Gastrocnemius medialis (tissue), 4 donors: ENCODE data around the gene ZNF664. TPM values are rescaled to one million over a fixed set of nuclear protein-coding genes. Genes with fewer than 3 reads are reported as not detected.

Source experiments
- ATAC-seq, 2 donors: fragments of 150-250 bp; one replicate each; pipeline ENCODE4 v1.9.1; 2016
- DNase-seq, 2 donors: peaks; one replicate each; pipeline ENCODE4 v3.0.0-alpha.2; 2019
- H3K27ac ChIP-seq, 4 donors: fragments of 200-600 bp; sonication (generic); 1 replicate in 1 of 4; 2 replicates in 3 of 4; pipeline ENCODE4 v1.5.1; 2016 to 2018; ENCODE audit warnings: mild to moderate bottlenecking in 2 of 4, moderate library complexity in 1 of 4
- H3K27me3 ChIP-seq, 3 donors: fragments of 200-600 bp; sonication (generic) in 2 of 3; 1 replicate in 1 of 3; 2 replicates in 2 of 3; pipeline versions ENCODE4 v1.5.1 to v1.6.0; 2016 to 2019; ENCODE audit warnings: mild to moderate bottlenecking in 1 of 3, moderate library complexity in 1 of 3
- H3K36me3 ChIP-seq, 2 donors: fragments of 200-600 bp; sonication (generic) in 1 of 2; one replicate each; pipeline ENCODE4 v1.5.1; 2017 to 2018
- H3K4me1 ChIP-seq, 2 donors: fragments of 200-600 bp; sonication (generic) in 1 of 2; one replicate each; pipeline ENCODE4 v1.5.1; 2016 to 2017; ENCODE audit warnings: mild to moderate bottlenecking in 2 of 2
- H3K4me3 ChIP-seq, 4 donors: fragments of 200-600 bp; sonication (generic) in 3 of 4; 1 replicate in 1 of 4; 2 replicates in 3 of 4; pipeline ENCODE4 v1.5.1; 2016 to 2019; ENCODE audit warnings: mild to moderate bottlenecking in 2 of 4
- H3K9me3 ChIP-seq, 3 donors: fragments of 200-600 bp; sonication (generic) in 2 of 3; 1 replicate in 1 of 3; 2 replicates in 2 of 3; pipeline ENCODE4 v1.5.1; 2016 to 2019
- CTCF ChIP-seq, 5 experiments: fragments of 450-650 bp in 3 of 5; fragments of 200-600 bp in 2 of 5; sonication (generic) in 2 of 5; IDR thresholded peaks in 4 of 5; conservative IDR thresholded peaks in 1 of 5; 1 replicate in 4 of 5; 2 replicates in 1 of 5; pipeline ENCODE4 v1.5.1; 2016 to 2019; ENCODE audit warnings: antibody characterized with exemption in 5 of 5, mild to moderate bottlenecking in 3 of 5, moderate library complexity in 3 of 5
- POLR2A ChIP-seq, 2 donors: fragments of 450-650 bp; IDR thresholded peaks; one replicate each; pipeline ENCODE4 v1.6.1; 2017; ENCODE audit warnings: antibody characterized with exemption in 2 of 2, mild to moderate bottlenecking in 2 of 2, moderate library complexity in 2 of 2
- in situ Hi-C, 4 donors: fragments of 200-750 bp; cut with MboI; loops; one replicate each; pipeline versions ENCODE4 v1.15.0 to v1.8.0; 2017; ENCODE audit warnings: low sequenced_read_pairs in 4 of 4
- intact Hi-C: fragments of 100-400 bp; cut with DNase I; formaldehyde crosslinking; loops from one replicate; pipeline ENCODE4 v1.15.1; 2023; ENCODE audit warnings: low total_unique reads
- total RNA-seq, 4 donors: library from RNA; depleted of rRNA; stranded (reverse); fragments of >200 nt; gene quantifications; one replicate each; pipeline versions ENCODE4 v1.1.0 to v1.2.3, GENCODE V29; 2016

The ZNF664 gene
- total RNA-seq, 4 donors from 2014 or later: 18.1 to 37.0 (median 32.6) TPM

- ATAC-seq: peak in 1 of 2 donors; percentile 26
- Histone ChIP-seq H3K4me1 (peaks cover 49 to 60% of the 10 kb centered on the region in 2 donors), H3K27me3 (no peaks in the 10 kb centered on the region), H3K9me3 (no peaks in the 10 kb centered on the region), H3K4me3 (no peak overlapping the region), H3K36me3 (peaks cover 0 to 27% of the 10 kb centered on the region in 2 donors), H3K27ac (peak overlapping the region in 1 of 4 donors; percentile 71)
- in situ Hi-C loops: no loop called here
- DNase-seq: peak in 1 of 2 donors; percentile 22
- TF ChIP-seq CTCF (IDR thresholded peaks at IDR 0.05 in 4 of 5, conservative IDR thresholded peaks at IDR 0.05 in 1 of 5): no peak
- intact Hi-C loops: no loop called here
Measured at GRCh38 chr12:124008595-124008994, 35.6 kb downstream of the ZNF664 start.

GRCh38 chr12:124009781-124010180, 36.8 kb downstream of the ZNF664 start:
- H3K27ac ChIP-seq: no peak overlapping the region
- TF ChIP-seq POLR2A (IDR thresholded peaks at IDR 0.05): no peak
- TF ChIP-seq CTCF (IDR thresholded peaks at IDR 0.05 in 4 of 5, conservative IDR thresholded peaks at IDR 0.05 in 1 of 5): no peak
- ATAC-seq (no peak), DNase-seq (no peak)
- H3K27me3 ChIP-seq: no peaks in the 10 kb centered on the region
- intact Hi-C loops (no loop called here), in situ Hi-C loops (no loop called here)
- peaks cover 0 to 31% of the 10 kb centered on the region in 2 donors for H3K36me3 ChIP-seq
- no peaks in the 10 kb centered on the region for H3K9me3 ChIP-seq
- no peak overlapping the region for H3K4me3 ChIP-seq
- H3K4me1 ChIP-seq: peaks cover 43 to 50% of the 10 kb centered on the region in 2 donors

GRCh38 chr12:124010687-124011086, 37.7 kb downstream of the ZNF664 start:
- no peak overlapping the region for H3K27ac ChIP-seq
- H3K4me1 ChIP-seq: peaks cover 34 to 41% of the 10 kb centered on the region in 2 donors
- H3K4me3 ChIP-seq: no peak overlapping the region
- DNase-seq (no peak), ATAC-seq (no peak)
- H3K27me3 ChIP-seq: no peaks in the 10 kb centered on the region
- no peak for TF ChIP-seq POLR2A (IDR thresholded peaks at IDR 0.05)
- TF ChIP-seq CTCF (IDR thresholded peaks at IDR 0.05 in 4 of 5, conservative IDR thresholded peaks at IDR 0.05 in 1 of 5): no peak
- no peaks in the 10 kb centered on the region for H3K9me3 ChIP-seq
- H3K36me3 ChIP-seq: peaks cover 0 to 31% of the 10 kb centered on the region in 2 donors
- in situ Hi-C loops: no loop called here
- intact Hi-C loops: no loop called here

GRCh38 chr12:124011435-124012115, 38.6 kb downstream of the ZNF664 start:
- H3K4me3 ChIP-seq: no peak overlapping the region
- no peak for DNase-seq
- intact Hi-C loops: no loop called here
- in situ Hi-C loops: no loop called here
- no peak overlapping the region for H3K27ac ChIP-seq
- H3K9me3 ChIP-seq: no peaks in the 10 kb centered on the region
- H3K4me1 ChIP-seq: peaks cover 25 to 33% of the 10 kb centered on the region in 2 donors
- TF ChIP-seq POLR2A (IDR thresholded peaks at IDR 0.05): no peak
- no peak for TF ChIP-seq CTCF (IDR thresholded peaks at IDR 0.05 in 4 of 5, conservative IDR thresholded peaks at IDR 0.05 in 1 of 5)
- ATAC-seq: no peak
- peaks cover 0 to 31% of the 10 kb centered on the region in 2 donors for H3K36me3 ChIP-seq
- no peaks in the 10 kb centered on the region for H3K27me3 ChIP-seq
